ENCODE results near the gene AKR1E2. TPM values are rescaled to one million over a fixed set of nuclear protein-coding genes. Genes with fewer than 3 reads are reported as not detected.

Gene AKR1E2
- total and polyA plus RNA-seq, 7 donors: 0.65 to 5.1 (median 1.8) TPM

GRCh38 chr10:4844864-4845263, 18.9 kb downstream of the AKR1E2 start:
- Histone ChIP-seq H3K4me3 (no peak overlapping the region), H3K27me3 (ENCODE audit: insufficient read depth in 3 of 3, low read length in 2 of 3) (no peaks in the 10 kb centered on the region), H3K4me1 (peaks cover 2% of the 10 kb centered on the region), H3K27ac (no peak overlapping the region), H3K36me3 (ENCODE audit: insufficient read depth in 1 of 2, low read depth in 1 of 2) (peaks cover 0 to 48% of the 10 kb centered on the region in 2 donors), H3K9me3 (no peaks in the 10 kb centered on the region)
- ATAC-seq (no peak), DNase-seq (no peak)
- WGBS, 3 donors: 96 to 97% (median 97%) methylated on average over 23 to 25 of the region's 25 CpGs
- TF ChIP-seq, protein P1, sequence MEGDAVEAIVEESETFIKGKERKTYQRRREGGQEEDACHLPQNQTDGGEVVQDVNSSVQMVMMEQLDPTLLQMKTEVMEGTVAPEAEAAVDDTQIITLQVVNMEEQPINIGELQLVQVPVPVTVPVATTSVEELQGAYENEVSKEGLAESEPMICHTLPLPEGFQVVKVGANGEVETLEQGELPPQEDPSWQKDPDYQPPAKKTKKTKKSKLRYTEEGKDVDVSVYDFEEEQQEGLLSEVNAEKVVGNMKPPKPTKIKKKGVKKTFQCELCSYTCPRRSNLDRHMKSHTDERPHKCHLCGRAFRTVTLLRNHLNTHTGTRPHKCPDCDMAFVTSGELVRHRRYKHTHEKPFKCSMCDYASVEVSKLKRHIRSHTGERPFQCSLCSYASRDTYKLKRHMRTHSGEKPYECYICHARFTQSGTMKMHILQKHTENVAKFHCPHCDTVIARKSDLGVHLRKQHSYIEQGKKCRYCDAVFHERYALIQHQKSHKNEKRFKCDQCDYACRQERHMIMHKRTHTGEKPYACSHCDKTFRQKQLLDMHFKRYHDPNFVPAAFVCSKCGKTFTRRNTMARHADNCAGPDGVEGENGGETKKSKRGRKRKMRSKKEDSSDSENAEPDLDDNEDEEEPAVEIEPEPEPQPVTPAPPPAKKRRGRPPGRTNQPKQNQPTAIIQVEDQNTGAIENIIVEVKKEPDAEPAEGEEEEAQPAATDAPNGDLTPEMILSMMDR (IDR thresholded peaks at IDR 0.05): no peak
- intact Hi-C loops (cut with DNase I): loop anchor here (5.0 to 10.0 kb wide), 3 partner anchors 140 to 542 kb away; no protein-coding TSS in a partner anchor

GRCh38 chr10:4845766-4846165, 19.8 kb downstream of the AKR1E2 start:
- no peak for ATAC-seq
- no peak overlapping the region for H3K27ac ChIP-seq
- 96 to 99% (median 98%) methylated on average over 10 to 11 of the region's 11 CpGs for WGBS, 3 donors
- DNase-seq: no peak
- H3K4me3 ChIP-seq: no peak overlapping the region
- intact Hi-C loops (cut with DNase I): loop anchor here (5.0 to 10.0 kb wide), 3 partner anchors 139 to 542 kb away; no protein-coding TSS in a partner anchor
- no peaks in the 10 kb centered on the region for H3K9me3 ChIP-seq
- H3K4me1 ChIP-seq: peaks cover 7% of the 10 kb centered on the region
- H3K36me3 ChIP-seq (ENCODE audit: insufficient read depth in 1 of 2, low read depth in 1 of 2): peaks cover 0 to 43% of the 10 kb centered on the region in 2 donors
- TF ChIP-seq, protein P1 (IDR thresholded peaks at IDR 0.05): no peak
- no peaks in the 10 kb centered on the region for H3K27me3 ChIP-seq (ENCODE audit: insufficient read depth in 3 of 3, low read length in 2 of 3)

DNA sequence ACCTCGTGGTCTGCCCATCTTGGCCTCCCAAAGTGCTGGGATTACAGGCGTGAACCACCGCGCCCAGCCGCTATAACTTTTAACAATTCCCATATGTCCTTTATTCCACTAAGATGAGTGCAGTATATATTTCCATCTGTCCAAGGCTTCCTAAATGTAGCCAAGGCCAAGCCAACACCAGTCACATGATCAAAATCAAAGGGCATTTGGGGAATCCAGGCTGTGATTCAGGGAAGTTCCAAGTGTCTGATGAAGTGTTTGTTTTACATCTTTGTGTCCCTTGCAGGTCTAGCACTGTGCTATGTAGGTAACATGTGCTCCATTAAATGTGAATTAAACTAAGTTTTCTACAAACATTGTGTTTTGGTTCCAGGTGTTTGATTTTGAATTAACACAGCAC, 20.8 kb downstream of the AKR1E2 start:
- WGBS, 3 donors: 76 to 81% (median 80%) methylated on average over 5 of the region's 5 CpGs
- peaks cover 0 to 33% of the 10 kb centered on the region in 2 donors for H3K36me3 ChIP-seq (ENCODE audit: insufficient read depth in 1 of 2, low read depth in 1 of 2)
- ATAC-seq (no peak), DNase-seq (no peak)
- intact Hi-C loops (cut with DNase I): loop anchor here (5.0 to 10.0 kb wide), 3 partner anchors 138 to 541 kb away; no protein-coding TSS in a partner anchor
- H3K27ac ChIP-seq: no peak overlapping the region
- H3K9me3 ChIP-seq: no peaks in the 10 kb centered on the region
- no peaks in the 10 kb centered on the region for H3K27me3 ChIP-seq (ENCODE audit: insufficient read depth in 3 of 3, low read length in 2 of 3)
- TF ChIP-seq, protein P1 (IDR thresholded peaks at IDR 0.05): no peak
- no peak overlapping the region for H3K4me3 ChIP-seq
- peaks cover 7% of the 10 kb centered on the region for H3K4me1 ChIP-seq

DNA sequence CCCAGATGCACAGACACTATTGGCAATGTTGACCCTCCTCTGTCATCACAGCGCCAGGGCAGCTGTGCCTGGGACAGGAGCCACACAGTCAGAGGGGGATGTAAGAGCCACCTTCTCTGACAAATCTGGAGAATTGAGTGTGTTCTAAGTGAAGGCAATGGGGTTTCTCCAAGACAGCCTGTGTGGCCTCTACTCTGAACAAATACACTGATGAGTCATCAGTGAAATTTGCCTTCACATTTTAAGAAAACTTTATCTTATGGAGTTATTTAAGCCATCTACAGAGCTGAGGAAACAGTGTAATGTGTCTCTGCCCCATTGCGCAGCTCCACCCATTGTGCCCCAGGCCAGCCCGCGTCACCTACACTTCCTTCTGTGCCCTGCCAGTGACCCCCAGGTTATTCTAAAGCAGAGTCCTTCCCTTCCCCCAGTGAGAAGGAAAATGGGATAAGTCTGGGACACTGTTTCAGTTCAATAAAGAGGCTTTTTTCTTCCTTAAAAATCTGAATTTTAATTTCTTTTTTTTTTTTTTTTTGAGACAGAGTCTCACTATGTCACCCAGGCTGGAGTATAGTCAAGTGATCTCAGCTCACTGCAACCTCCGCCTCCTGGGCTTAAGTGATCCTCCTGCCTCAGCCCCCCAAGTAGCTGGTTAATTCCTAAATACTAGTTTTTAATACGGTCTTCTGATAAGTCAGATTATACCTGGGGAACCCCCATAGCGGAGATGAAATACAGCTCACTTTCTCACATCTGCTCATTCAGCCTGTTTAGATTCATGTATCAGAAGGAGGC, 21.8 kb downstream of the AKR1E2 start:
- DNase-seq (no peak), ATAC-seq (no peak)
- H3K27ac ChIP-seq: no peak overlapping the region
- H3K27me3 ChIP-seq (ENCODE audit: insufficient read depth in 3 of 3, low read length in 2 of 3): no peaks in the 10 kb centered on the region
- H3K36me3 ChIP-seq (ENCODE audit: insufficient read depth in 1 of 2, low read depth in 1 of 2): peaks cover 0 to 23% of the 10 kb centered on the region in 2 donors
- H3K4me1 ChIP-seq: peaks cover 7% of the 10 kb centered on the region
- WGBS, 3 donors: 87 to 91% (median 88%) methylated on average over 7 of the region's 7 CpGs
- no peak overlapping the region for H3K4me3 ChIP-seq
- H3K9me3 ChIP-seq: no peaks in the 10 kb centered on the region
- TF ChIP-seq, protein P1 (IDR thresholded peaks at IDR 0.05): no peak
- intact Hi-C loops (cut with DNase I): loop anchor here (2.0 to 10.0 kb wide), 4 partner anchors 137 to 540 kb away; no protein-coding TSS in a partner anchor

All from psoas muscle (tissue), 8 donors.